Body of pancreas (tissue), 4 donors: Measurements from ENCODE around the gene LDLRAD2. TPM values are rescaled to one million over a fixed set of nuclear protein-coding genes. Genes with fewer than 3 reads are reported as not detected.

Source experiments
- ATAC-seq: fragments of 150-250 bp; one replicate; pipeline ENCODE4 v1.9.1; 2016
- DNase-seq, 4 donors: peaks; one replicate each; pipeline ENCODE4 v3.0.0-alpha.2; 2019
- H3K27ac ChIP-seq, 4 donors: fragments of 200-600 bp; sonication (generic); 1 replicate in 3 of 4; 2 replicates in 1 of 4; pipeline versions ENCODE4 v1.5.1 to v1.6.1; 2016 to 2019; ENCODE audit warnings: mild to moderate bottlenecking in 1 of 4, mixed read lengths in 1 of 4, moderate library complexity in 1 of 4
- H3K27me3 ChIP-seq, 2 donors: fragments of 200-600 bp; sonication (generic); one replicate each; pipeline ENCODE4 v1.6.0; 2016; ENCODE audit warnings: mild to moderate bottlenecking in 1 of 2
- H3K36me3 ChIP-seq, 2 donors: fragments of 200-600 bp; sonication (generic); replicated peaks in 1 of 2; 2 replicates each; pipeline ENCODE4 v1.5.1; 2016; ENCODE audit warnings: low read depth in 2 of 2; ENCODE audit not compliant: insufficient read depth in 1 of 2
- H3K4me1 ChIP-seq: fragments of 200-600 bp; sonication (generic); one replicate; pipeline ENCODE4 v1.6.0; 2016
- H3K4me3 ChIP-seq, 2 donors: fragments of 200-600 bp; sonication (generic); 1 replicate in 1 of 2; 2 replicates in 1 of 2; pipeline ENCODE4 v1.5.1; 2016 to 2019
- H3K9me3 ChIP-seq, 3 donors: fragments of 200-600 bp; sonication (generic); 1 replicate in 2 of 3; 2 replicates in 1 of 3; pipeline ENCODE4 v1.5.1; 2016
- POLR2A ChIP-seq, 3 donors: fragments of 450-650 bp; IDR thresholded peaks; one replicate each; pipeline ENCODE4 v1.6.1; 2016; ENCODE audit warnings: antibody characterized with exemption in 3 of 3, mild to moderate bottlenecking in 2 of 3
- WGBS, 2 donors: methylation state at CpG; one replicate each; pipeline ENCODE4 v1.1.5; 2017; 5-methylcytosine and 5-hydroxymethylcytosine counted together
- intact Hi-C: fragments of 100-400 bp; cut with DNase I; formaldehyde crosslinking; loops from one replicate; pipeline ENCODE4 v1.15.1; 2023
- total RNA-seq, 2 donors: library from RNA; depleted of rRNA; stranded (reverse); fragments of >200 nt; gene quantifications; one replicate each; pipeline ENCODE4 v1.1.0, GENCODE V29; 2016
- TF ChIP-seq, protein P1 (sequence below), 7 experiments: fragments of 450-650 bp in 4 of 7; fragments of 200-600 bp in 3 of 7; sonication (generic) in 3 of 7; IDR thresholded peaks; one replicate each; pipeline ENCODE4 v1.5.1; 2016 to 2019; ENCODE audit warnings: antibody characterized with exemption in 7 of 7

Gene LDLRAD2, protein sequence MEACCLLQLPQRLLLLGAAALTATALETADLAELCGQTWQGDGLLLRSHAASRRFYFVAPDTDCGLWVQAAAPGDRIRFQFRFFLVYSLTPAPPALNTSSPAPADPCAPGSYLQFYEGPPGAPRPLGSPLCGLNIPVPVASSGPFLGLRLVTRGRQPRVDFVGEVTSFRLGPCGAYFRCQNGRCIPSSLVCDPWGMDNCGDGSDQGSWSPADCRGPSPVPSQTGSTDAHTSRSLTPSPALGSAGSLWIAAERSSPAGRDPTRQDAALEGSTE
- 1 to 10 TPM in 1 of 2 donors, not detected in 1; 2.3 TPM for total RNA-seq

DNA sequence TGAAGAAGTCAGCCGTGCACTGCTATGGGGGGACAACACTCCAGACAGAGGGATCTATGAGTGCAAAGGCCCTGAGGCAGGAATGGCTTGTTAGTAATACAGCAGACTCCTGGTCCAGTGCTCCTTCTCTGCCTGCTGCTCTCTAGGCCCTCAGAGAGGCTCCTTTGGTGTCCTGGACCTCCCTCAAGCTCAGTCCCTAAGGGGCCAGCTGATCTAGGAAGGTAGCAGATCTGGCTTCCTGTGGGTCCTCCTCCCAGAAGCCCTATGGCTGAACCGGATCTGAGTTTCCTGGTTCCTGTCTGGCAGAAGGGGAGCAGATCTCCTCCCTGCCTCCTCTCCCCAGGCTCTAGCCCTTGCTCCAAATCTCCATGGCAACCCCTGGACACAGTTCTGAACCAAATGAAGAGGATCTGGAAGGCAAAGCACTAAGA is at the start of gene LDLRAD2:
TSS of gene LDLRAD2 (plus strand) at position 391 of the 431 bp plus-strand sequence. CDS start 187 bp downstream, outside the sequence.
- Histone ChIP-seq H3K9me3 (no peaks in the 10 kb centered on the region), H3K27me3 (no peaks in the 10 kb centered on the region), H3K4me3 (no peak within 1 kb of the TSS), H3K4me1 (peaks cover 22% of the 10 kb centered on the region), H3K27ac (peak within 1 kb of the TSS in 1 of 4 donors; percentile 17), H3K36me3 (no peaks in the 10 kb centered on the region)
- no peak for TF ChIP-seq POLR2A (IDR thresholded peaks at IDR 0.05)
- TF ChIP-seq, protein P1, sequence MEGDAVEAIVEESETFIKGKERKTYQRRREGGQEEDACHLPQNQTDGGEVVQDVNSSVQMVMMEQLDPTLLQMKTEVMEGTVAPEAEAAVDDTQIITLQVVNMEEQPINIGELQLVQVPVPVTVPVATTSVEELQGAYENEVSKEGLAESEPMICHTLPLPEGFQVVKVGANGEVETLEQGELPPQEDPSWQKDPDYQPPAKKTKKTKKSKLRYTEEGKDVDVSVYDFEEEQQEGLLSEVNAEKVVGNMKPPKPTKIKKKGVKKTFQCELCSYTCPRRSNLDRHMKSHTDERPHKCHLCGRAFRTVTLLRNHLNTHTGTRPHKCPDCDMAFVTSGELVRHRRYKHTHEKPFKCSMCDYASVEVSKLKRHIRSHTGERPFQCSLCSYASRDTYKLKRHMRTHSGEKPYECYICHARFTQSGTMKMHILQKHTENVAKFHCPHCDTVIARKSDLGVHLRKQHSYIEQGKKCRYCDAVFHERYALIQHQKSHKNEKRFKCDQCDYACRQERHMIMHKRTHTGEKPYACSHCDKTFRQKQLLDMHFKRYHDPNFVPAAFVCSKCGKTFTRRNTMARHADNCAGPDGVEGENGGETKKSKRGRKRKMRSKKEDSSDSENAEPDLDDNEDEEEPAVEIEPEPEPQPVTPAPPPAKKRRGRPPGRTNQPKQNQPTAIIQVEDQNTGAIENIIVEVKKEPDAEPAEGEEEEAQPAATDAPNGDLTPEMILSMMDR (IDR thresholded peaks at IDR 0.05) = no peak
- intact Hi-C loops = no loop called here
- no peak for ATAC-seq
- DNase-seq = no peak
- WGBS, 2 donors = 67 to 73% methylated on average over 2 of the region's 2 CpGs

DNA sequence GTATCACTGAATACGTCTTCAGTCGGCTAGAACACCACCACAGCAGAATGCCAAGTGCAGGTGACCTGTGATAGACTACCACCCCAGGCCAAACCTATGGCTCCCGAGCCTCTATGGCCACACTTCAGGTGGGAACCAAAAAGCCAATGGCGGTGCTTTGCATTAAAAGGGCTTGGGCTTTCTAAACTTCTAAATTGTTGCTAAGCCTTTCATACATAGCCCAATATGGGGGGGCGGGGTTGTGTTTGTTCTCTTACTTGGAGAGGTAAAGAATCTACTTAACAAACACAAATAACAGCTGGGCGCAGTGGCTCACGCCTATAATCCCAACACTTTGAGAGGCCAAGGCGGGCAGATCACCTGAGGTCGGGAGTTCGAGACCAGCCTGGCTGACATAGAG is 48.8 kb upstream of the LDLRAD2 start:
- Histone ChIP-seq H3K27me3 (no peaks in the 10 kb centered on the region), H3K9me3 (no peaks in the 10 kb centered on the region), H3K4me1 (peaks cover 31% of the 10 kb centered on the region), H3K4me3 (no peak overlapping the region), H3K36me3 (no peaks in the 10 kb centered on the region), H3K27ac (peak overlapping the region in 1 of 4 donors; percentile 78)
- intact Hi-C loops = no loop called here
- DNase-seq (no peak), ATAC-seq (no peak)
- no peak for TF ChIP-seq POLR2A (IDR thresholded peaks at IDR 0.05)
- TF ChIP-seq, protein P1 (IDR thresholded peaks at IDR 0.05) = no peak
- 93% methylated on average over 10 of the region's 10 CpGs for WGBS, 2 donors

DNA sequence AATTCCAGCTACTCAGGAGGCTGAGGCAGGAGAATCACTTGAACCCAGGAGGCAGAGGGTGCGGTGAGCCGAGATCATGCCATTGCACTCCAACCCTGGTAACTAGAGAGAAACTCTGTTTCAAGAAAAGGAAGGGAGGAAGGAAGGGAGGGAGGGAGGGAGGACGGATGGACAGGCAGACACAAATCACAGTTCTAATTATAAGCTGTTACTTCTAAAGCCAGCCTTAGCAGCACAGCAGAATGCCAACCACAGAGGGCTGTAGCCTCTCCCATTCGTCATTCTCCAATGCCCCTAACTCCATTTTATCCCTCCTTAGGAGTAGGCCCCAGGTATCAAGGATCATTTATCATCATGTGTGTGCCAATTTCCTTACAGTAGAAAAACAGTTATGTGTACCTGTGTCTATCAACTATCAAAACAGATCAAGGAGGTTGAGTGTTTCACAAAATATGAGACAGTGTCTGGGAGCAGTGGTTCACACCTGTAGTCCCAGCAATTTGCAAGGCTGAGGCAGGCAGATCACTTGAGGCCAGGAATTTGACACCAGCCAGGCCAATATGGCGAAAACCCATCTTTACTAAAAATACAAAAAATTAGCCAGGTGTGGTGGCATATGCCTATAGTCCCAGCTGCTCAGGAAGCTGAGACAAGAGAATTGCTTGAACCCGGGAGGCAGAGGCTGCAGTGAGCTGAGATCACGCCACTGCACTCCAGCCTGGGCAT is 48.2 kb upstream of the LDLRAD2 start:
- ATAC-seq (no peak), DNase-seq (no peak)
- Histone ChIP-seq H3K27me3 (no peaks in the 10 kb centered on the region), H3K36me3 (no peaks in the 10 kb centered on the region), H3K9me3 (no peaks in the 10 kb centered on the region), H3K4me3 (no peak overlapping the region), H3K4me1 (peaks cover 37% of the 10 kb centered on the region), H3K27ac (peak overlapping the region in 3 of 4 donors; percentile 62 to 78 (median 66))
- 71 to 79% methylated on average over 7 of the region's 7 CpGs for WGBS, 2 donors
- intact Hi-C loops = no loop called here
- TF ChIP-seq, protein P1 (IDR thresholded peaks at IDR 0.05) = no peak
- no peak for TF ChIP-seq POLR2A (IDR thresholded peaks at IDR 0.05)

DNA sequence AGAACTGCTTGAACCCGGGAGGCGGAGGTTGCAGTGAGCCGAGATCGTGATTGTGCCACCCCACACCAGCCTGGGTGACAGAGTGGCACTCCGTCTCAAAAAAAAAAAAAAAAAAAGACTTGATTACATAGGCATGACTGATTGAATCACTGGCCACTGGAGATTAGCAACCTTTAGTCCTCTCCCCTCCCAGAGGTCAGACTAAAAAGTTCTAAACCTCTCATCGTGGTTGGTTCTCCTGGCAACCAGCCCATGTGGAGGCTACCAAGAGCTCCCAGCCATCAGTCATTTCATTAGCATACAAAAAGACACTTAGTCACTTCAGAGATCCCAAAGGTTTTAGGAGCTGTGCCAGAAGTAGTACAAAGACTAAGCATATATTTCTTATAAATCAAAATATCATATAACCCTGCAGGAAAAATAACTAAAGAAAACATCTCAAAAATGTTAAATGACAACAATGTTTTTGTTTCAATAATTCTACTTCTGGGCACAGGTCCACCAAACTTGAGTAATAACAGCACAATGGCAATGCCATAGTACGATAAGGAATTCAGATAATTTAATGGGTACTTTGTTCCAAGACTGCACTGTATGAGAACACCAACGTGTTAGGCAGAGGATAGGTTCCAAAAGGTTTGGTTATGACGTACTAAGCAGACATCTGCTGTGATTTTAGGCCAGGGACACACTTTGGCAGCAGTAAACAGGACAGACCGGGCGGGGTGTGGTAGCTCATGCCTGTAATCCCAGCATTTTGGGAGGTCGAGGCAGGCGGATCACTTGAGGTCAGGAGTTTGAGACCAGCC is 47.2 kb upstream of the LDLRAD2 start:
- no peaks in the 10 kb centered on the region for H3K27me3 ChIP-seq
- peaks cover 37% of the 10 kb centered on the region for H3K4me1 ChIP-seq
- H3K9me3 ChIP-seq = no peaks in the 10 kb centered on the region
- H3K36me3 ChIP-seq = no peaks in the 10 kb centered on the region
- TF ChIP-seq, protein P1 (IDR thresholded peaks at IDR 0.05) = no peak
- TF ChIP-seq POLR2A (IDR thresholded peaks at IDR 0.05) = no peak
- DNase-seq (peak; percentile 68 to 80 (median 72)), ATAC-seq (peak; percentile 94)
- intact Hi-C loops = no loop called here
- peak overlapping the region; percentile 40 to 78 (median 64) for H3K27ac ChIP-seq
- 26 to 33% methylated on average over 13 of the region's 13 CpGs for WGBS, 2 donors
- no peak overlapping the region for H3K4me3 ChIP-seq
